BJ (cell line): ENCODE measurements around the gene TACC2. TPM values are rescaled to one million over a fixed set of nuclear protein-coding genes. Genes with fewer than 3 reads are reported as not detected.

Experiments
- CTCF ChIA-PET: fragments of 350-600 bp; formaldehyde crosslinking; extraction: SDS; loops from one replicate; lab custom pipeline; 2021; ENCODE audit warnings: antibody characterized with exemption, inconsistent platforms; lab: Yijun Ruan, JAX
- POLR2A ChIA-PET: fragments of 300-600 bp; sonication (Branson Sonifier 250); formaldehyde crosslinking; extraction: SDS; loops from one replicate; lab custom pipeline; 2021; ENCODE audit warnings: antibody characterized with exemption; lab: Charles Lee
- DNase-seq: peaks from one replicate; pipeline ENCODE4 v3.0.0-alpha.2; 2011; ENCODE audit warnings: low read depth
- H3K27me3 ChIP-seq: 2 replicates; pipeline ENCODE4 v1.6.0; 2011; ENCODE audit warnings: low read length; ENCODE audit not compliant: control insufficient read depth, insufficient read depth
- H3K36me3 ChIP-seq: 2 replicates; pipeline ENCODE4 v1.5.1; 2011; ENCODE audit warnings: low read length; ENCODE audit not compliant: control insufficient read depth, insufficient read depth
- H3K4me3 ChIP-seq: 2 replicates; pipeline ENCODE4 v1.5.1; 2011; ENCODE audit warnings: low read depth, mild to moderate bottlenecking, control low read depth, low read length
- CTCF ChIP-seq: IDR thresholded peaks from 2 replicates; pipeline ENCODE4 v1.5.1; 2011; ENCODE audit warnings: low read depth, mild to moderate bottlenecking, control low read depth, inconsistent platforms, low read length, moderate library complexity; ENCODE audit not compliant: insufficient read depth
- polyA plus RNA-seq: library from polyadenylated mRNA; depleted of rRNA; stranded (reverse); fragments of >200 nt; gene quantifications from 2 replicates; pipeline ENCODE4 v1.2.3, GENCODE V29; 2011

Gene TACC2
- polyA plus RNA-seq, 1 experiment, result 10.4 TPM

- CTCF ChIA-PET, result interaction anchor here (0.5 to 1.4 kb wide), 3 partner anchors 8 to 27 kb away, joined by 3 read pairs; no protein-coding TSS in a partner anchor
- DNase-seq, result no peak
- TF ChIP-seq CTCF, result no peak
Observed at GRCh38 chr10:122078965-122079795, 90.2 kb downstream of the TACC2 start.

GRCh38 chr10:122082616-122083477, 93.9 kb downstream of the TACC2 start:
- Histone ChIP-seq H3K4me3 (no peak overlapping the region), H3K27me3 (peaks cover 9% of the 10 kb centered on the region), H3K36me3 (no peaks in the 10 kb centered on the region)
- DNase-seq, result no peak
- ChIA-PET POLR2A (no interaction called here), CTCF (no interaction called here)
- no peak for TF ChIP-seq CTCF

More at GRCh38 chr10:122078965-122079795, 90.2 kb downstream of the TACC2 start:
- H3K36me3 ChIP-seq, result no peaks in the 10 kb centered on the region
- no peak overlapping the region for H3K4me3 ChIP-seq
- peaks cover 3% of the 10 kb centered on the region for H3K27me3 ChIP-seq
- POLR2A ChIA-PET, result no interaction called here

GRCh38 chr10:122083478-122084025, 94.6 kb downstream of the TACC2 start:
- no peaks in the 10 kb centered on the region for H3K36me3 ChIP-seq
- peaks cover 9% of the 10 kb centered on the region for H3K27me3 ChIP-seq
- no peak for DNase-seq
- ChIA-PET CTCF (no interaction called here), POLR2A (no interaction called here)
- TF ChIP-seq CTCF, result no peak
- no peak overlapping the region for H3K4me3 ChIP-seq

- Histone ChIP-seq H3K4me3 (no peak overlapping the region), H3K27me3 (peaks cover 9% of the 10 kb centered on the region), H3K36me3 (no peaks in the 10 kb centered on the region)
- TF ChIP-seq CTCF, result no peak
- ChIA-PET POLR2A (no interaction called here), CTCF (interaction anchor here (1.0 to 1.6 kb wide), 2 partner anchors 17 to 20 kb away, joined by 3 to 4 read pairs; no protein-coding TSS in a partner anchor)
- DNase-seq, result no peak
Observed at GRCh38 chr10:122084286-122085041, 95.5 kb downstream of the TACC2 start.
